Measurements from ENCODE around the gene AUTS2.

AUTS2 gene

DNA sequence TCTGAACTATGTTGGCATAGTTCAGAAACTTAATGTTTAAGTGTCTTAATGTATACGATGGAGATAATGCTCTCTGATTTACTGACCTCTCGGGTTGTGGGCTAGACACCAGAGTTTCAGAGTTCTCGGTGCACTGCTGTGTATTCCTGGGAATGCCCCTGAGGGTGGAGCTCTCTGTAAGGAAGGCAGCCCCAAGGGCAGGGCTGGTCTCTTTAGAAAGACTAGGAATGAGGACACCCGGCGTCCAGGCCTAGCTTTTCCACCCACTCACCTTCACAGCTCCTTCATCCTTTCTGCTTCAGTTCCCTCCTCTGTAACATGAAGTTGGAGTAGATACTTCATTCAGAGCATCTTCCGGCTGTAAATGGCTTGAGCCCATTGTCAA is 997.1 kb downstream of the AUTS2 start:
- Histone ChIP-seq H3K4me3 (ENCODE audit: low read depth, low read length, poor library complexity, severe bottlenecking) (peak overlapping the region; percentile 56), H3K9me3 (ENCODE audit: low read length) (no peaks in the 10 kb centered on the region), H3K9ac (ENCODE audit: low read length) (peak overlapping the region; percentile 24; the same call in 1 of the 2 replicates), H2AFZ (ENCODE audit: low read length) (no peak overlapping the region), H3K27me3 (ENCODE audit: insufficient read depth, low read length) (no peaks in the 10 kb centered on the region), H3K4me2 (ENCODE audit: low read length) (peak overlapping the region; percentile 75), H3K36me3 (ENCODE audit: insufficient read depth, low read length) (no peaks in the 10 kb centered on the region), H4K20me1 (ENCODE audit: insufficient read depth, low read length) (no peaks in the 10 kb centered on the region), H3F3A (ENCODE audit: insufficient read depth, low read length) (no peaks in the 10 kb centered on the region), H3K27ac (ENCODE audit: low read depth, low read length, poor library complexity, severe bottlenecking) (no peak overlapping the region), H3K9me2 (ENCODE audit: low read depth, low read length) (no peaks in the 10 kb centered on the region), H3K79me2 (ENCODE audit: insufficient read depth, low read length) (no peaks in the 10 kb centered on the region), H3K4me1 (ENCODE audit: insufficient read depth, low read length, severe bottlenecking) (peaks cover 16% of the 10 kb centered on the region)
- no peak for TF ChIP-seq EZH2 (IDR thresholded peaks at IDR 0.05; ENCODE audit: borderline replicate concordance, low read length)
- TF ChIP-seq CTCF (IDR thresholded peaks at IDR 0.05; ENCODE audit: low read length): no peak

- H4K20me1 ChIP-seq (ENCODE audit: insufficient read depth, low read length): no peaks in the 10 kb centered on the region
- no peak overlapping the region for H3K27ac ChIP-seq (ENCODE audit: low read depth, low read length, poor library complexity, severe bottlenecking)
- no peaks in the 10 kb centered on the region for H3K9me2 ChIP-seq (ENCODE audit: low read depth, low read length)
- H2AFZ ChIP-seq (ENCODE audit: low read length): no peak overlapping the region
- H3K4me2 ChIP-seq (ENCODE audit: low read length): peak overlapping the region; percentile 75
- TF ChIP-seq CTCF (IDR thresholded peaks at IDR 0.05; ENCODE audit: low read length) (no peak), EZH2 (IDR thresholded peaks at IDR 0.05; ENCODE audit: borderline replicate concordance, low read length) (no peak)
- H3K9ac ChIP-seq (ENCODE audit: low read length): peak overlapping the region; percentile 24; the same call in 1 of the 2 replicates
- H3K4me1 ChIP-seq (ENCODE audit: insufficient read depth, low read length, severe bottlenecking): peaks cover 16% of the 10 kb centered on the region
- H3K36me3 ChIP-seq (ENCODE audit: insufficient read depth, low read length): peaks cover 5% of the 10 kb centered on the region; the same call in 1 of the 2 replicates
- H3F3A ChIP-seq (ENCODE audit: insufficient read depth, low read length): no peaks in the 10 kb centered on the region
- H3K4me3 ChIP-seq (ENCODE audit: low read depth, low read length, poor library complexity, severe bottlenecking): peak overlapping the region; percentile 56
- H3K79me2 ChIP-seq (ENCODE audit: insufficient read depth, low read length): no peaks in the 10 kb centered on the region
- peaks cover 4% of the 10 kb centered on the region; the same call in 1 of the 2 replicates for H3K9me3 ChIP-seq (ENCODE audit: low read length)
- H3K27me3 ChIP-seq (ENCODE audit: insufficient read depth, low read length): no peaks in the 10 kb centered on the region
These were observed 997.7 kb downstream of the AUTS2 start for GRCh38 chr7:70595755-70596597.

DNA sequence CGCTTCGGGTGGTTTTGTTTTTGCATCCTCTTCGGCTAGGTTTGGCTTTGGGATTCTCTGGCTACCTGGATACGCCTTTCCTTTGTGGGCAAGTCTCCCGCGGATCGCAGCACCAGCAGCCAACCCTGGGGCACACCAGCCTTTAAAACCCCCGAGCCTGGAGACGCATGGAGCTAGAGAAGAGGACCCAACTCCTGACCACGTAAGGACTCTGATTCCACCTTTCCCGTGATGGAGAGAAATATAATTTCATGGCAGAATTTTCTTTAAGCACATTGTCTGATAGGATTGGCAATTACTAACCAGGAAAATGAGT is 998.3 kb downstream of the AUTS2 start:
- Histone ChIP-seq H3K4me3 (ENCODE audit: low read depth, low read length, poor library complexity, severe bottlenecking) (peak overlapping the region; percentile 56), H3K27me3 (ENCODE audit: insufficient read depth, low read length) (no peaks in the 10 kb centered on the region), H3K79me2 (ENCODE audit: insufficient read depth, low read length) (no peaks in the 10 kb centered on the region), H3K9me3 (ENCODE audit: low read length) (peaks cover 4% of the 10 kb centered on the region; the same call in 1 of the 2 replicates), H3K36me3 (ENCODE audit: insufficient read depth, low read length) (peaks cover 9% of the 10 kb centered on the region; the same call in 1 of the 2 replicates), H3K9ac (ENCODE audit: low read length) (peak overlapping the region; percentile 24; the same call in 1 of the 2 replicates), H3K4me1 (ENCODE audit: insufficient read depth, low read length, severe bottlenecking) (peaks cover 16% of the 10 kb centered on the region), H3K9me2 (ENCODE audit: low read depth, low read length) (no peaks in the 10 kb centered on the region), H4K20me1 (ENCODE audit: insufficient read depth, low read length) (no peaks in the 10 kb centered on the region), H3K27ac (ENCODE audit: low read depth, low read length, poor library complexity, severe bottlenecking) (no peak overlapping the region), H3F3A (ENCODE audit: insufficient read depth, low read length) (no peaks in the 10 kb centered on the region), H3K4me2 (ENCODE audit: low read length) (peak overlapping the region; percentile 75), H2AFZ (ENCODE audit: low read length) (no peak overlapping the region)
- TF ChIP-seq CTCF (IDR thresholded peaks at IDR 0.05; ENCODE audit: low read length): no peak
- no peak for TF ChIP-seq EZH2 (IDR thresholded peaks at IDR 0.05; ENCODE audit: borderline replicate concordance, low read length)

All from OCI-LY1 (cell line).